Ammon's horn (tissue), 1 donor: ENCODE results near the gene ATL2.
"Not testable (repeated sequence)": the region's sequence is repeated elsewhere in the genome, so short reads cannot be mapped to it uniquely, and the experiment has no call there.

Source experiments
- DNase-seq: peaks from one replicate; pipeline ENCODE4 v3.0.0-alpha.2; 2016; ENCODE audit warnings: low spot score

ATL2 gene

GRCh38 chr2:38274286-38275276 is 102.5 kb downstream of the ATL2 start:
- DNase-seq, result peak; percentile 77

- DNase-seq, result no peak
These were observed 105.4 kb downstream of the ATL2 start for GRCh38 chr2:38271697-38272096.

- DNase-seq, result no peak
These were observed 107.7 kb downstream of the ATL2 start for GRCh38 chr2:38269421-38269820.

GRCh38 chr2:38268691-38269327 is 108.3 kb downstream of the ATL2 start:
- no peak for DNase-seq

GRCh38 chr2:38268001-38268400 is 109.1 kb downstream of the ATL2 start:
- no peak for DNase-seq

- DNase-seq, result no peak
These were observed 109.7 kb downstream of the ATL2 start for GRCh38 chr2:38267270-38267925.

GRCh38 chr2:38266382-38267061 is 110.6 kb downstream of the ATL2 start:
- DNase-seq, result no peak

GRCh38 chr2:38265461-38265860 is 111.6 kb downstream of the ATL2 start:
- no peak for DNase-seq

- DNase-seq, result no peak
These were observed 112.5 kb downstream of the ATL2 start for GRCh38 chr2:38264396-38265221.

GRCh38 chr2:38263293-38263692 is 113.8 kb downstream of the ATL2 start:
- DNase-seq, result no peak

- DNase-seq, result no peak
These were observed 114.8 kb downstream of the ATL2 start for GRCh38 chr2:38262069-38262871.

GRCh38 chr2:38261569-38262068 is 115.5 kb downstream of the ATL2 start:
- DNase-seq, result no peak

GRCh38 chr2:38260972-38261371 is 116.1 kb downstream of the ATL2 start:
- no peak for DNase-seq

- no peak for DNase-seq
These were observed 116.6 kb downstream of the ATL2 start for GRCh38 chr2:38260469-38260868.

GRCh38 chr2:38259311-38259710 is 117.8 kb downstream of the ATL2 start:
- no peak for DNase-seq

GRCh38 chr2:38257680-38258079 is 119.4 kb downstream of the ATL2 start:
- DNase-seq, result not testable (repeated sequence)

- DNase-seq, result no peak
These were observed 120.5 kb downstream of the ATL2 start for GRCh38 chr2:38256610-38257009.

- DNase-seq, result no peak
These were observed 121.9 kb downstream of the ATL2 start for GRCh38 chr2:38255211-38255610.

GRCh38 chr2:38254796-38255195 is 122.3 kb downstream of the ATL2 start:
- DNase-seq, result no peak

GRCh38 chr2:38251940-38252339 is 125.1 kb downstream of the ATL2 start:
- no peak for DNase-seq
